Uterus (tissue), 2 donors: ENCODE data around the gene SRP72.

Experiments
- POLR2A ChIP-seq, 2 donors: fragments of 450-650 bp; IDR thresholded peaks; one replicate each; pipeline ENCODE4 v1.6.1; 2016; ENCODE audit warnings: antibody characterized with exemption in 2 of 2, mild to moderate bottlenecking in 1 of 2, moderate library complexity in 1 of 2
- TF ChIP-seq, protein P1 (sequence below), 4 experiments: fragments of 200-600 bp in 2 of 4; fragments of 450-650 bp in 2 of 4; sonication (generic) in 2 of 4; IDR thresholded peaks; one replicate each; pipeline ENCODE4 v1.5.1; 2016 to 2019; ENCODE audit warnings: antibody characterized with exemption in 4 of 4, mild to moderate bottlenecking in 2 of 4, moderate library complexity in 1 of 4

DNA sequence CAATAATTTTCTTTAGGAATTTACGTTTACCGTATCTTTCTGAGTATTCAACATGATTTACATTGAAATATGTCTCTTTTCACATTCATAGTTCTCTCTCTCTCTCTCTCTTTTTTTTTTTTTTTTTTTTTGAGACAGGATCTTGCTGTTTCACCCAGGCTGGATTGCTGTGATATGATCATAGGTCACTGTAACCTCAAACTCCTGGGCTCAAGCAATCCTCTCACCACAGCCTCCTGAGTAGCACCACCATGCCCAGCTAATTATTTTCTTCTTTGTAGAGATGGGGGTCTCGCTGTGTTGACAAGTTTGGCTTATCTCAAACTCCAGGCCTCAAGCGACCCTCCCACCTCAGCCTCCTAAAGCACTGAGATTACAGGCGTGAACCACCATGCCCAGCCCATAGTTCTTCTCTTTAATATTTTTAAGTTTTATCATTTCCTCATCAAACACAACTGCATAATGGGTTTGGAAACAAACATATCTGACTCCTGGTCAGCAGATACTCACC lies 9.8 kb downstream of the SRP72 start:
- TF ChIP-seq, protein P1, sequence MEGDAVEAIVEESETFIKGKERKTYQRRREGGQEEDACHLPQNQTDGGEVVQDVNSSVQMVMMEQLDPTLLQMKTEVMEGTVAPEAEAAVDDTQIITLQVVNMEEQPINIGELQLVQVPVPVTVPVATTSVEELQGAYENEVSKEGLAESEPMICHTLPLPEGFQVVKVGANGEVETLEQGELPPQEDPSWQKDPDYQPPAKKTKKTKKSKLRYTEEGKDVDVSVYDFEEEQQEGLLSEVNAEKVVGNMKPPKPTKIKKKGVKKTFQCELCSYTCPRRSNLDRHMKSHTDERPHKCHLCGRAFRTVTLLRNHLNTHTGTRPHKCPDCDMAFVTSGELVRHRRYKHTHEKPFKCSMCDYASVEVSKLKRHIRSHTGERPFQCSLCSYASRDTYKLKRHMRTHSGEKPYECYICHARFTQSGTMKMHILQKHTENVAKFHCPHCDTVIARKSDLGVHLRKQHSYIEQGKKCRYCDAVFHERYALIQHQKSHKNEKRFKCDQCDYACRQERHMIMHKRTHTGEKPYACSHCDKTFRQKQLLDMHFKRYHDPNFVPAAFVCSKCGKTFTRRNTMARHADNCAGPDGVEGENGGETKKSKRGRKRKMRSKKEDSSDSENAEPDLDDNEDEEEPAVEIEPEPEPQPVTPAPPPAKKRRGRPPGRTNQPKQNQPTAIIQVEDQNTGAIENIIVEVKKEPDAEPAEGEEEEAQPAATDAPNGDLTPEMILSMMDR (IDR thresholded peaks at IDR 0.05), result no peak
- TF ChIP-seq POLR2A (IDR thresholded peaks at IDR 0.05), result no peak
